Measurements from ENCODE around the gene APOC4.
"Not testable (repeated sequence)": the region's sequence is repeated elsewhere in the genome, so short reads cannot be mapped to it uniquely, and the experiment has no call there.

APOC4 gene

GRCh38 chr19:44904426-44904994 is 37.5 kb upstream of the APOC4 start:
- Histone ChIP-seq H3K27me3 (ENCODE audit: control insufficient read depth, insufficient read depth, low read length, poor library complexity, severe bottlenecking) (no peaks in the 10 kb centered on the region), H3K9me3 (ENCODE audit: control insufficient read depth, low read length) (no peaks in the 10 kb centered on the region), H3K4me1 (ENCODE audit: control insufficient read depth, insufficient read depth, low read length) (peaks cover 5% of the 10 kb centered on the region), H3K36me3 (ENCODE audit: control insufficient read depth, insufficient read depth, low read length) (peaks cover 9% of the 10 kb centered on the region), H3K27ac (ENCODE audit: insufficient read depth, low read depth, low read length, poor library complexity, severe bottlenecking) (no peak overlapping the region), H3K4me3 (ENCODE audit: insufficient read depth, low read depth, low read length) (no peak overlapping the region)
- WGBS, 2 experiments = 88 to 92% methylated on average over 12 of the region's 12 CpGs

- H3K27ac ChIP-seq (ENCODE audit: insufficient read depth, low read depth, low read length, poor library complexity, severe bottlenecking) = peak within 1 kb of the TSS; percentile 38
These were observed 36.4 kb upstream of the APOC4 start, which contains the start of gene APOE for GRCh38 chr19:44905437-44906160. Gene APOE (plus strand): TSS chr19:44905796. CDS start chr19:44906625, 829 bp downstream.

DNA sequence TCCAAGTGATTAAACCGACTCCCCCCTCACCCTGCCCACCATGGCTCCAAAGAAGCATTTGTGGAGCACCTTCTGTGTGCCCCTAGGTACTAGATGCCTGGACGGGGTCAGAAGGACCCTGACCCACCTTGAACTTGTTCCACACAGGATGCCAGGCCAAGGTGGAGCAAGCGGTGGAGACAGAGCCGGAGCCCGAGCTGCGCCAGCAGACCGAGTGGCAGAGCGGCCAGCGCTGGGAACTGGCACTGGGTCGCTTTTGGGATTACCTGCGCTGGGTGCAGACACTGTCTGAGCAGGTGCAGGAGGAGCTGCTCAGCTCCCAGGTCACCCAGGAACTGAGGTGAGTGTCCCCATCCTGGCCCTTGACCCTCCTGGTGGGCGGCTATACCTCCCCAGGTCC is 34.4 kb upstream of the APOC4 start:
- no peaks in the 10 kb centered on the region for H3K9me3 ChIP-seq (ENCODE audit: control insufficient read depth, low read length)
- H3K36me3 ChIP-seq (ENCODE audit: control insufficient read depth, insufficient read depth, low read length) = no peaks in the 10 kb centered on the region
- H3K4me1 ChIP-seq (ENCODE audit: control insufficient read depth, insufficient read depth, low read length) = peaks cover 8% of the 10 kb centered on the region
- 97% methylated on average over 12 of the region's 12 CpGs for WGBS, 2 experiments
- H3K27me3 ChIP-seq (ENCODE audit: control insufficient read depth, insufficient read depth, low read length, poor library complexity, severe bottlenecking) = no peaks in the 10 kb centered on the region
- no peak overlapping the region for H3K4me3 ChIP-seq (ENCODE audit: insufficient read depth, low read depth, low read length)
- no peak overlapping the region for H3K27ac ChIP-seq (ENCODE audit: insufficient read depth, low read depth, low read length, poor library complexity, severe bottlenecking)

More at GRCh38 chr19:44905437-44906160, 36.4 kb upstream of the APOC4 start, which contains the start of gene APOE:
- Histone ChIP-seq H3K36me3 (ENCODE audit: control insufficient read depth, insufficient read depth, low read length) (peaks cover 5% of the 10 kb centered on the region), H3K27me3 (ENCODE audit: control insufficient read depth, insufficient read depth, low read length, poor library complexity, severe bottlenecking) (no peaks in the 10 kb centered on the region), H3K4me3 (ENCODE audit: insufficient read depth, low read depth, low read length) (peak within 1 kb of the TSS; percentile 53), H3K4me1 (ENCODE audit: control insufficient read depth, insufficient read depth, low read length) (peaks cover 5% of the 10 kb centered on the region), H3K9me3 (ENCODE audit: control insufficient read depth, low read length) (no peaks in the 10 kb centered on the region)
- 2 to 3% methylated on average over 20 of the region's 20 CpGs for WGBS, 2 experiments

GRCh38 chr19:44908074-44908835 is 33.8 kb upstream of the APOC4 start:
- peaks cover 8% of the 10 kb centered on the region for H3K4me1 ChIP-seq (ENCODE audit: control insufficient read depth, insufficient read depth, low read length)
- H3K27me3 ChIP-seq (ENCODE audit: control insufficient read depth, insufficient read depth, low read length, poor library complexity, severe bottlenecking) = no peaks in the 10 kb centered on the region
- no peaks in the 10 kb centered on the region for H3K9me3 ChIP-seq (ENCODE audit: control insufficient read depth, low read length)
- no peak overlapping the region for H3K4me3 ChIP-seq (ENCODE audit: insufficient read depth, low read depth, low read length)
- H3K27ac ChIP-seq (ENCODE audit: insufficient read depth, low read depth, low read length, poor library complexity, severe bottlenecking) = no peak overlapping the region
- H3K36me3 ChIP-seq (ENCODE audit: control insufficient read depth, insufficient read depth, low read length) = no peaks in the 10 kb centered on the region
- 94 to 95% methylated on average over 46 of the region's 46 CpGs for WGBS, 2 experiments

GRCh38 chr19:44908836-44909261 is 33.2 kb upstream of the APOC4 start:
- Histone ChIP-seq H3K9me3 (ENCODE audit: control insufficient read depth, low read length) (no peaks in the 10 kb centered on the region), H3K27me3 (ENCODE audit: control insufficient read depth, insufficient read depth, low read length, poor library complexity, severe bottlenecking) (no peaks in the 10 kb centered on the region), H3K27ac (ENCODE audit: insufficient read depth, low read depth, low read length, poor library complexity, severe bottlenecking) (no peak overlapping the region), H3K36me3 (ENCODE audit: control insufficient read depth, insufficient read depth, low read length) (no peaks in the 10 kb centered on the region), H3K4me1 (ENCODE audit: control insufficient read depth, insufficient read depth, low read length) (peaks cover 8% of the 10 kb centered on the region), H3K4me3 (ENCODE audit: insufficient read depth, low read depth, low read length) (no peak overlapping the region)
- WGBS, 2 experiments = 95 to 97% methylated on average over 44 of the region's 44 CpGs

GRCh38 chr19:44909775-44910174 is 32.3 kb upstream of the APOC4 start:
- H3K36me3 ChIP-seq (ENCODE audit: control insufficient read depth, insufficient read depth, low read length) = no peaks in the 10 kb centered on the region
- no peaks in the 10 kb centered on the region for H3K27me3 ChIP-seq (ENCODE audit: control insufficient read depth, insufficient read depth, low read length, poor library complexity, severe bottlenecking)
- H3K4me1 ChIP-seq (ENCODE audit: control insufficient read depth, insufficient read depth, low read length) = peaks cover 3% of the 10 kb centered on the region
- H3K4me3 ChIP-seq (ENCODE audit: insufficient read depth, low read depth, low read length) = no peak overlapping the region
- WGBS, 2 experiments = 93 to 98% methylated on average over 4 to 5 of the region's 5 CpGs
- no peaks in the 10 kb centered on the region for H3K9me3 ChIP-seq (ENCODE audit: control insufficient read depth, low read length)
- H3K27ac ChIP-seq (ENCODE audit: insufficient read depth, low read depth, low read length, poor library complexity, severe bottlenecking) = no peak overlapping the region

DNA sequence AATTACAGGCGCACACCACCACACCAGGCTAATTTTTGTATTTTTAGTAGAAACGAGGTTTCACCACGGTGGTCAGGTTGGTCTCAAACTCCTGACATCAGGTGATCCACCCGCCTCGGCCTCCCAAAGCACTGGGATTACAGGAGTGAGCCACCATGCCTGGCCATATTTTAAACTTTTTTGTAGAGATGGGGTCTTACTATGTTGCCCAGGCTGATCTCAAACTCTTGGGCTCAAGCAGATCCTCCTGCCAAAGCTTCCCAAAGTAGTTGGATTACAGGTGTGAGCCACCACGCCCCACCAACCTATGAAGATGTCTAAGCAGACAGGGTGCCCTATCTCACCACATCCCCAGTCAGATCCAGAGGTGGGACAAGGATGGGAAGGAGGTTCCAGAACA is 30.1 kb upstream of the APOC4 start:
- WGBS, 2 experiments = 91 to 94% methylated on average over 6 of the region's 6 CpGs

GRCh38 chr19:44912854-44913253 is 29.2 kb upstream of the APOC4 start:
- H3K27ac ChIP-seq (ENCODE audit: insufficient read depth, low read depth, low read length, poor library complexity, severe bottlenecking) = no peak overlapping the region
- no peaks in the 10 kb centered on the region for H3K36me3 ChIP-seq (ENCODE audit: control insufficient read depth, insufficient read depth, low read length)
- H3K27me3 ChIP-seq (ENCODE audit: control insufficient read depth, insufficient read depth, low read length, poor library complexity, severe bottlenecking) = no peaks in the 10 kb centered on the region
- peaks cover 3% of the 10 kb centered on the region for H3K4me1 ChIP-seq (ENCODE audit: control insufficient read depth, insufficient read depth, low read length)
- WGBS, 2 experiments = 89 to 90% methylated on average over 6 of the region's 6 CpGs
- H3K9me3 ChIP-seq (ENCODE audit: control insufficient read depth, low read length) = no peaks in the 10 kb centered on the region
- no peak overlapping the region for H3K4me3 ChIP-seq (ENCODE audit: insufficient read depth, low read depth, low read length)

More for the DNA sequence above, 30.1 kb upstream of the APOC4 start:
- not testable (repeated sequence) for H3K9me3 ChIP-seq (ENCODE audit: control insufficient read depth, low read length); H3K4me1 ChIP-seq (ENCODE audit: control insufficient read depth, insufficient read depth, low read length); H3K27ac ChIP-seq (ENCODE audit: insufficient read depth, low read depth, low read length, poor library complexity, severe bottlenecking); H3K4me3 ChIP-seq (ENCODE audit: insufficient read depth, low read depth, low read length); H3K27me3 ChIP-seq (ENCODE audit: control insufficient read depth, insufficient read depth, low read length, poor library complexity, severe bottlenecking); H3K36me3 ChIP-seq (ENCODE audit: control insufficient read depth, insufficient read depth, low read length)

GRCh38 chr19:44913512-44914432 is 28.3 kb upstream of the APOC4 start:
- not testable (repeated sequence) for H3K4me1 ChIP-seq (ENCODE audit: control insufficient read depth, insufficient read depth, low read length); H3K27me3 ChIP-seq (ENCODE audit: control insufficient read depth, insufficient read depth, low read length, poor library complexity, severe bottlenecking); H3K27ac ChIP-seq (ENCODE audit: insufficient read depth, low read depth, low read length, poor library complexity, severe bottlenecking); H3K9me3 ChIP-seq (ENCODE audit: control insufficient read depth, low read length); H3K36me3 ChIP-seq (ENCODE audit: control insufficient read depth, insufficient read depth, low read length)
- 59 to 61% methylated on average over 23 of the region's 23 CpGs for WGBS, 2 experiments
- H3K4me3 ChIP-seq (ENCODE audit: insufficient read depth, low read depth, low read length) = peak overlapping the region; percentile 36

Data from ectodermal cell (in vitro differentiated cells).